Common myeloid progenitor, CD34-positive (primary cell): Measurements from ENCODE around the gene AKAP13.

ENCODE experiments used
- CTCF ChIA-PET: fragments of 350-600 bp; sonication (Branson Sonifier 250); formaldehyde crosslinking; loops from one replicate; lab custom pipeline; 2021; ENCODE audit warnings: antibody characterized with exemption; lab: Charles Lee
- POLR2A ChIA-PET: fragments of 350-600 bp; sonication (Branson Sonifier 250); formaldehyde crosslinking; loops from one replicate; lab custom pipeline; 2021; ENCODE audit warnings: antibody characterized with exemption; lab: Charles Lee
- DNase-seq, 3 donors: peaks; one replicate each; pipeline versions ENCODE4 v3.0.0 to v3.0.0-alpha.2; 2013
- H3K27ac ChIP-seq, 2 experiments: 1 replicate in 1 of 2; 2 replicates in 1 of 2; pipeline ENCODE4 v1.7.0; 2013; ENCODE audit warnings: inconsistent platforms in 2 of 2, low read length in 2 of 2, mild to moderate bottlenecking in 2 of 2, low read depth in 1 of 2, moderate library complexity in 1 of 2; ENCODE audit not compliant: severe bottlenecking in 2 of 2, insufficient read depth in 1 of 2, poor library complexity in 1 of 2
- H3K27me3 ChIP-seq, 5 experiments: replicated peaks in 2 of 5; 1 replicate in 3 of 5; 2 replicates in 2 of 5; pipeline versions ENCODE4 v1.6.1 to v1.7.0; 2013; ENCODE audit warnings: low read length in 4 of 5, mild to moderate bottlenecking in 2 of 5, moderate library complexity in 2 of 5, inconsistent platforms in 1 of 5; ENCODE audit not compliant: insufficient read depth in 5 of 5, control insufficient read depth in 4 of 5
- H3K36me3 ChIP-seq, 4 experiments: 1 replicate in 2 of 4; 2 replicates in 2 of 4; pipeline versions ENCODE4 v1.6.1 to v1.7.0; 2013; ENCODE audit warnings: low read length in 3 of 4, control low read depth in 1 of 4, mild to moderate bottlenecking in 1 of 4; ENCODE audit not compliant: control insufficient read depth in 4 of 4, insufficient read depth in 4 of 4
- H3K4me1 ChIP-seq, 4 experiments: 1 replicate in 3 of 4; 2 replicates in 1 of 4; pipeline versions ENCODE4 v1.6.1 to v1.7.1; 2013; ENCODE audit warnings: low read length in 3 of 4, mild to moderate bottlenecking in 3 of 4, control low read depth in 1 of 4, inconsistent platforms in 1 of 4, moderate library complexity in 1 of 4; ENCODE audit not compliant: control insufficient read depth in 4 of 4, insufficient read depth in 4 of 4; ENCODE audit errors: control extremely low read depth in 1 of 4
- H3K4me3 ChIP-seq, 7 experiments: 1 replicate in 4 of 7; 2 replicates in 3 of 7; pipeline versions ENCODE4 v1.5.1 to v1.7.0; 2013; ENCODE audit warnings: mild to moderate bottlenecking in 7 of 7, low read length in 6 of 7, moderate library complexity in 6 of 7, inconsistent platforms in 2 of 7, low read depth in 2 of 7, control low read depth in 1 of 7; ENCODE audit not compliant: insufficient read depth in 4 of 7, control insufficient read depth in 1 of 7; ENCODE audit errors: extremely low read depth in 1 of 7
- H3K9me3 ChIP-seq, 5 experiments: 1 replicate in 4 of 5; 2 replicates in 1 of 5; pipeline versions ENCODE4 v1.6.1 to v1.7.1; 2013; ENCODE audit warnings: low read length in 4 of 5, mild to moderate bottlenecking in 2 of 5, inconsistent platforms in 1 of 5, low read depth in 1 of 5, moderate library complexity in 1 of 5; ENCODE audit not compliant: control insufficient read depth in 4 of 5, insufficient read depth in 2 of 5; ENCODE audit errors: control extremely low read depth in 1 of 5
- WGBS: methylation state at CpG from one replicate; pipeline ENCODE4 v1.1.5; 2013; ENCODE audit not compliant: insufficient coverage; 5-methylcytosine and 5-hydroxymethylcytosine counted together

Gene AKAP13

DNA sequence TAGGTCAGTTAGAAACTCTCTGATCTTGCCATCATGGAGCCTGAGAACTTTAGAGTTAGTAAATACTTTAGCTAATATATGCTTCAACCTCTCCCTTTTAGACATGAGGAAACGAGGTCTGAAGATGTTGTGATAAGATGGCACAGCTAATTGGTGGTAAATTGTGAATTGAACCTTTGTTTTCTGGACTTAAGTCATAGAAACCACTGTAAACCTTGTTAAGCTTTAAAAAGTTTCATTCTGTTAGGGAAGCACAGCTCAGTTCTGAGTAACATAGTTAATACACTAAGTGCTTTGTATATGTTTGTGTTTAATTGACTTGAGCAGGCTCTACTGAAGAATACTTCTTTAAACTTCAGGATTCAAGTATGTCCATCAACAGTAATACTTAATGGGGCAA, 108.6 kb downstream of the AKAP13 start:
- POLR2A ChIA-PET = no interaction called here
- Histone ChIP-seq H3K9me3 (no peaks in the 10 kb centered on the region), H3K27ac (no peak overlapping the region), H3K36me3 (peaks cover 0 to 3% (median 0%) of the 10 kb centered on the region in 4 experiments), H3K4me3 (no peak overlapping the region), H3K4me1 (peaks cover 0 to 22% (median 3%) of the 10 kb centered on the region in 4 experiments), H3K27me3 (no peaks in the 10 kb centered on the region)
- no peak for DNase-seq
- CTCF ChIA-PET = interaction anchor here (0.6 to 7.3 kb wide), 11 partner anchors 11 to 353 kb away, joined by 3 to 64 read pairs (median 3); no protein-coding TSS in a partner anchor
- no CpG with 5 or more reads among the region's 1 CpG for WGBS

DNA sequence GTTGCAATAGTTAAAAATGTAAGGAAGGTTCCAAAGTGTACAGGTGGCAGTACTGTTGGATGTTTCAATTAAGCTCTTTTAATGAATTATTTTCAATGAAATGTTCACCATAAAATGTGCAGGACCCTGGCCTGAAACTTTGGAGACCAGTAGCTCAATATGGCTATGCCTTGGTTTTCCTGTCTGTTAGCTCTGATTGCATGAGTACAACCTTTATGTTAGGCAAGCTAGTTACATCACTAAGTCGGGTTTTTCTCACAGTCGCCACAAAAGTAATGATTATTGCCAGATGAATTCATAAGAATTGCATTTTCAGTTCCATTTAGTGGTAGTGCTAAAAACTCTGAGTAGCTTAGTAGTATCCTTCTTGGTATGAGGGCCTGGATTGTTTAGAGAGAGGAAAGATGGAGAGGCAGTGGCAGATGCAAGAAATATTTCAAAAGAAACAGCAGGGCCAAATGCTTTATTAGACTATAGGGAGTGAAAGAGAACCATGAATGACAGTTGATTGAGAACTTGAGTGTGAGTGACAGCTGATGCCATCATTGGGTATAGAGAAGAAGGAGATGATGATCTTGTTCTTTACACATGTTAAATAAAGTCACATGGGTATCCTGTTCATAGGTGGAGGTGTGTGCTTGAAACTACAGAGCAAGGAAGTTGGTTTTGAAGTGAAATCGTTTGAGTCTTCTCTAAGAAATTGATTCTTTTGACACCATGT, 109.5 kb downstream of the AKAP13 start:
- peaks cover 0 to 3% (median 0%) of the 10 kb centered on the region in 4 experiments for H3K36me3 ChIP-seq
- H3K27ac ChIP-seq = no peak overlapping the region
- ChIA-PET CTCF (interaction anchor here (0.6 to 7.3 kb wide), 8 partner anchors 10 to 353 kb away, joined by 3 to 64 read pairs (median 4); no protein-coding TSS in a partner anchor), POLR2A (no interaction called here)
- WGBS = 81% methylated on average over 2 of the region's 3 CpGs
- no peaks in the 10 kb centered on the region for H3K27me3 ChIP-seq
- DNase-seq = no peak
- no peaks in the 10 kb centered on the region for H3K9me3 ChIP-seq
- H3K4me1 ChIP-seq = peaks cover 0 to 13% (median 6%) of the 10 kb centered on the region in 4 experiments
- no peak overlapping the region for H3K4me3 ChIP-seq

DNA sequence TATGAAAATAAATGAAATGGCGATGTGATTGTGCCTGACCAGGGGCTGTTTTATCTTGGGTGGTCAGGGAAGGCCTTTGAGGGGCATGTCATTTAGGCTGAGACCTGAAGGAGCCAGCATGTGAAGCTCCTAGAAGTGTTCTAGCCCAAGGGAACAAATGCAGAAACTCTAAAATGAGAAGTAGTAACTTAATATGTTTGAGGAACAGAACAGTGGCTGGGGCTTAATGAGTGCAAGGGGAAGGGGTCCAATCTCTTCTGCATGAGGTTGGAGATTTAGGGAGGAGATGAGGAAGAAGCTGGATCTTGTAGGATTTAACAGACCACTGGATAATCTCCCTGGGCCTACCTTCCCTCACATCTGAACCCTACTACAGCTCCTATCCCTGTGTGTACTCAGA, 110.5 kb downstream of the AKAP13 start:
- Histone ChIP-seq H3K36me3 (peaks cover 0 to 3% (median 0%) of the 10 kb centered on the region in 4 experiments), H3K4me3 (no peak overlapping the region), H3K4me1 (peaks cover 0 to 11% (median 4%) of the 10 kb centered on the region in 4 experiments), H3K27ac (no peak overlapping the region), H3K27me3 (no peaks in the 10 kb centered on the region), H3K9me3 (no peaks in the 10 kb centered on the region)
- POLR2A ChIA-PET = no interaction called here
- CTCF ChIA-PET = interaction anchor here (1.2 to 7.3 kb wide), 5 partner anchors 9 to 92 kb away, joined by 3 to 64 read pairs (median 11); no protein-coding TSS in a partner anchor
- 67% methylated on average over 1 of the region's 1 CpG for WGBS
- no peak for DNase-seq

DNA sequence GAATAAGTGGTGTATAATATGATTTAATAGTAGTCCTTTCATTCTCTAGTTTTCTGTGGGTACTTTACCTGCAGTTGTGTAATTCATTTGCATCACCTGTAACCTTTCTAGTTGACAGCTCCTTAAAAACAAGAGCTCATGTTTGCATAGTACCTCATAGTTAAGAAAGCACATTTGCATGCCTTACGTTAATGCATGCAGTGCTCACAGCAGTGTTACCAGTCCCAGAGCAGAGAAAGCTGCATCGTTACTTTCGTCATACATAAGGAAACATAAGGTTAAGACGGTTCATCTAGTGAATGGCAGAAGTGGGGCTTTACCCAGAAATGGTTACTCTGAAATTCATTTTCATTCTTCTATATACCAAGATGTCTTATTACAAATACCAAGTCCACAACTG, 111.3 kb downstream of the AKAP13 start:
- CTCF ChIA-PET = interaction anchor here (1.2 to 7.3 kb wide), 5 partner anchors 8 to 91 kb away, joined by 3 to 64 read pairs (median 11); no protein-coding TSS in a partner anchor
- no peaks in the 10 kb centered on the region for H3K27me3 ChIP-seq
- H3K9me3 ChIP-seq = no peaks in the 10 kb centered on the region
- no peak overlapping the region for H3K4me3 ChIP-seq
- peaks cover 0 to 3% (median 0%) of the 10 kb centered on the region in 4 experiments for H3K36me3 ChIP-seq
- 98% methylated on average over 4 of the region's 4 CpGs for WGBS
- DNase-seq = no peak
- H3K27ac ChIP-seq = no peak overlapping the region
- POLR2A ChIA-PET = no interaction called here
- H3K4me1 ChIP-seq = peaks cover 3 to 19% (median 4%) of the 10 kb centered on the region in 4 experiments

DNA sequence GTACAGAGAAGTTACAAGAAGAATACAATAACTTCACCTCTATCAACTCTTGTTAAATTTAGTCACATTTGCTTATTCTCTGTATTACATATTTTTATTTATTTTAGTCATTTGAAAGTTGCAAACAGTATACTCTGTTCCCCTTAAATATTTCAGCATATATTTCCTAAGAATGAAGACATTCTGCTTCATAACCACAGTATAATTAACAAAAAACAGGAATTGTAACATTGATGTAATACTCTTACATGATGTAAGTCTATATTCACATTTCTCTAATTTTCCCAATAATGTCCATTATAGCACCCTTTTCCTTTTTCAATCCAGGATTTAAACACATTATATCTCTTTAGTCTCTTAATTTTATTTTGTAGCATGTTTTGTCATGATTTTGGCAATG, 112.0 kb downstream of the AKAP13 start:
- Histone ChIP-seq H3K27ac (no peak overlapping the region), H3K27me3 (no peaks in the 10 kb centered on the region), H3K4me3 (no peak overlapping the region), H3K9me3 (no peaks in the 10 kb centered on the region), H3K4me1 (peaks cover 3 to 22% (median 4%) of the 10 kb centered on the region in 4 experiments), H3K36me3 (peaks cover 0 to 3% (median 0%) of the 10 kb centered on the region in 4 experiments)
- no peak for DNase-seq
- ChIA-PET POLR2A (no interaction called here), CTCF (interaction anchor here (0.9 to 7.3 kb wide), 2 partner anchors 8 to 12 kb away, joined by 5 to 64 read pairs; no protein-coding TSS in a partner anchor)

DNA sequence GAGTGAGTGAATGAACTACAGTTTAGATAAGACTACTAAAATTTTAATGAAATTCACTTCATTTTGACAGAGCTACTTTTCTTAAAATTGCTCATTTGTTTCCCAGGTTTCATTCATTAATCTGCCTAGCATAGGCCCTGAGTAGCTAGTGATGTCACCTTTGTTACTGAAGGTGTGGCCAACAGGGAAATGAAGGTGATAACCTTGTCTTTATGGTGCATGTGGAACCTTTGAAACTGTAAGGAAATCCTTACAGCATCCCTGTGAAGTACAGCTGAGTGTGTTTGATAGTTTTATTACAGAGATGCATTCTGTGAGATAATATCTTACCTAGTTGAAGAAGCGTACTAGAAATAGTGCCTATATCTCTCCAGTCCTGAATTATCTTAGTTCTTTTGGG, 112.9 kb downstream of the AKAP13 start:
- no peaks in the 10 kb centered on the region for H3K9me3 ChIP-seq
- H3K36me3 ChIP-seq = no peaks in the 10 kb centered on the region
- DNase-seq = no peak
- H3K27ac ChIP-seq = no peak overlapping the region
- H3K4me3 ChIP-seq = no peak overlapping the region
- ChIA-PET CTCF (interaction anchor here (0.6 to 1.3 kb wide), 4 partner anchors 11 to 66 kb away, joined by 3 to 5 read pairs (median 3); no protein-coding TSS in a partner anchor), POLR2A (no interaction called here)
- peaks cover 3 to 22% (median 4%) of the 10 kb centered on the region in 4 experiments for H3K4me1 ChIP-seq
- WGBS = no CpG with 5 or more reads among the region's 1 CpG
- no peaks in the 10 kb centered on the region for H3K27me3 ChIP-seq
